ENCODE data around the gene GSC2. TPM values are rescaled to one million over a fixed set of nuclear protein-coding genes. Genes with fewer than 3 reads are reported as not detected.
A peak's percentile ranks its signal among the peaks of the same experiment; 100 is the strongest.

GSC2 gene
- total and polyA plus RNA-seq, 10 donors: not detected

- TF ChIP-seq CTCF (IDR thresholded peaks at IDR 0.05 in 8 of 11, conservative IDR thresholded peaks at IDR 0.05 in 3 of 11) (no peak), POLR2AphosphoS5 (IDR thresholded peaks at IDR 0.05) (no peak), POLR2A (IDR thresholded peaks at IDR 0.05) (no peak)
Observed at GRCh38 chr22:19115628-19116027, 34.5 kb downstream of the GSC2 start.

GRCh38 chr22:19114984-19115552 lies 35.0 kb downstream of the GSC2 start:
- H3K4me1 ChIP-seq: peaks cover 35 to 100% (median 73%) of the 10 kb centered on the region in 6 donors

More at GRCh38 chr22:19115628-19116027, 34.5 kb downstream of the GSC2 start:
- H3K4me3 ChIP-seq: no peak overlapping the region
- DNase-seq: no peak
- intact Hi-C loops (cut with DNase I; ENCODE audit: low total_unique reads): no loop called here
- no peaks in the 10 kb centered on the region for H3K9me3 ChIP-seq
- H3K36me3 ChIP-seq: peaks cover 0 to 25% (median 0%) of the 10 kb centered on the region in 6 donors
- peak overlapping the region in 1 of 8 donors; percentile 41 for H3K27ac ChIP-seq
- peaks cover 35 to 100% (median 73%) of the 10 kb centered on the region in 6 donors for H3K4me1 ChIP-seq
- H3K27me3 ChIP-seq (replicated peaks in 1 of 7): no peaks in the 10 kb centered on the region
- WGBS, 5 donors: 67 to 85% (median 79%) methylated on average over 4 of the region's 4 CpGs

GRCh38 chr22:19113429-19113828 lies 36.7 kb downstream of the GSC2 start:
- 97 to 98% (median 98%) methylated on average over 5 of the region's 5 CpGs for WGBS, 5 donors
- no peak overlapping the region for H3K4me3 ChIP-seq
- H3K27ac ChIP-seq: no peak overlapping the region
- peaks cover 0 to 17% (median 0%) of the 10 kb centered on the region in 6 donors for H3K36me3 ChIP-seq
- H3K9me3 ChIP-seq: no peaks in the 10 kb centered on the region
- no peak for DNase-seq
- H3K27me3 ChIP-seq (replicated peaks in 1 of 7): no peaks in the 10 kb centered on the region
- H3K4me1 ChIP-seq: peaks cover 34 to 100% (median 73%) of the 10 kb centered on the region in 6 donors
- TF ChIP-seq POLR2AphosphoS5 (IDR thresholded peaks at IDR 0.05) (no peak), CTCF (IDR thresholded peaks at IDR 0.05 in 8 of 11, conservative IDR thresholded peaks at IDR 0.05 in 3 of 11) (no peak), POLR2A (IDR thresholded peaks at IDR 0.05) (no peak)
- intact Hi-C loops (cut with DNase I; ENCODE audit: low total_unique reads): no loop called here

More at GRCh38 chr22:19114984-19115552, 35.0 kb downstream of the GSC2 start:
- Histone ChIP-seq H3K27ac (peak overlapping the region in 1 of 8 donors; percentile 41), H3K4me3 (no peak overlapping the region), H3K27me3 (replicated peaks in 1 of 7) (no peaks in the 10 kb centered on the region), H3K36me3 (peaks cover 0 to 22% (median 0%) of the 10 kb centered on the region in 6 donors), H3K9me3 (no peaks in the 10 kb centered on the region)
- intact Hi-C loops (cut with DNase I; ENCODE audit: low total_unique reads): no loop called here
- no peak for TF ChIP-seq POLR2A (IDR thresholded peaks at IDR 0.05)
- no peak for TF ChIP-seq POLR2AphosphoS5 (IDR thresholded peaks at IDR 0.05)
- no peak for TF ChIP-seq CTCF (IDR thresholded peaks at IDR 0.05 in 8 of 11, conservative IDR thresholded peaks at IDR 0.05 in 3 of 11)
- WGBS, 5 donors: 70 to 100% (median 97%) methylated on average over 3 to 4 of the region's 4 CpGs
- DNase-seq: no peak

GRCh38 chr22:19111584-19111983 lies 38.5 kb downstream of the GSC2 start:
- H3K4me1 ChIP-seq: peaks cover 18 to 100% (median 67%) of the 10 kb centered on the region in 6 donors
- intact Hi-C loops (cut with DNase I; ENCODE audit: low total_unique reads): no loop called here
- no peaks in the 10 kb centered on the region for H3K9me3 ChIP-seq
- H3K27ac ChIP-seq: peak overlapping the region in 7 of 8 donors; percentile 82 to 95 (median 87)
- 81 to 95% (median 90%) methylated on average over 3 of the region's 3 CpGs for WGBS, 5 donors
- no peak for TF ChIP-seq POLR2AphosphoS5 (IDR thresholded peaks at IDR 0.05)
- no peak for TF ChIP-seq POLR2A (IDR thresholded peaks at IDR 0.05)
- TF ChIP-seq CTCF (IDR thresholded peaks at IDR 0.05 in 8 of 11, conservative IDR thresholded peaks at IDR 0.05 in 3 of 11): no peak
- no peaks in the 10 kb centered on the region for H3K27me3 ChIP-seq (replicated peaks in 1 of 7)
- H3K4me3 ChIP-seq: peak overlapping the region in 1 of 8 donors; percentile 16
- peaks cover 0 to 12% (median 0%) of the 10 kb centered on the region in 6 donors for H3K36me3 ChIP-seq
- DNase-seq: no peak
